Naive thymus-derived CD4-positive, alpha-beta T cell (primary cell): ENCODE measurements around the gene PIK3C3. TPM values are rescaled to one million over a fixed set of nuclear protein-coding genes. Genes with fewer than 3 reads are reported as not detected.
A peak's percentile ranks its signal among the peaks of the same experiment; 100 is the strongest.

Experiments
- ATAC-seq: fragments of 150-1000 bp; cut with Tn5 transposase; 2 replicates; pipeline ENCODE4 v1.10.0; 2021; ENCODE audit warnings: mild to moderate bottlenecking, moderate library complexity
- CTCF ChIA-PET: fragments of 350-600 bp; sonication (Branson Sonifier 250); formaldehyde crosslinking; loops from one replicate; lab custom pipeline; 2021; ENCODE audit warnings: antibody characterized with exemption; lab: Charles Lee
- POLR2A ChIA-PET: fragments of 350-600 bp; sonication (Branson Sonifier 250); formaldehyde crosslinking; loops from one replicate; lab custom pipeline; 2021; ENCODE audit warnings: antibody characterized with exemption, inconsistent platforms; lab: Charles Lee
- DNase-seq, 9 donors: peaks; one replicate each; pipeline versions ENCODE4 v3.0.0 to v3.0.0-alpha.2; 2020 to 2022; ENCODE audit warnings: mixed read lengths in 1 of 9
- H3K27ac ChIP-seq: one replicate; pipeline ENCODE4 v1.7.0; 2013; ENCODE audit warnings: mild to moderate bottlenecking, low read depth, low read length, moderate library complexity
- H3K27me3 ChIP-seq, 2 donors: one replicate each; pipeline ENCODE4 v1.7.0; 2013; ENCODE audit warnings: low read length in 2 of 2, mild to moderate bottlenecking in 2 of 2, moderate library complexity in 2 of 2; ENCODE audit not compliant: control insufficient read depth in 2 of 2, insufficient read depth in 2 of 2
- H3K36me3 ChIP-seq, 3 experiments: 1 replicate in 2 of 3; 2 replicates in 1 of 3; pipeline ENCODE4 v1.7.0; 2013; ENCODE audit warnings: low read length in 3 of 3, mild to moderate bottlenecking in 3 of 3, moderate library complexity in 1 of 3; ENCODE audit not compliant: insufficient read depth in 3 of 3, control insufficient read depth in 2 of 3
- H3K4me1 ChIP-seq, 2 donors: one replicate each; pipeline ENCODE4 v1.7.0; 2013; ENCODE audit warnings: low read length in 2 of 2, mild to moderate bottlenecking in 2 of 2, moderate library complexity in 1 of 2; ENCODE audit not compliant: control insufficient read depth in 2 of 2, insufficient read depth in 2 of 2
- H3K4me3 ChIP-seq: 2 replicates; pipeline ENCODE4 v1.7.0; 2013; ENCODE audit warnings: mild to moderate bottlenecking, low read length
- H3K9me3 ChIP-seq, 3 experiments: 1 replicate in 2 of 3; 2 replicates in 1 of 3; pipeline ENCODE4 v1.7.0; 2013; ENCODE audit warnings: low read length in 3 of 3; ENCODE audit not compliant: control insufficient read depth in 2 of 3
- H3K27ac Mint-ChIP-seq, 9 donors: one replicate each; pipeline ENCODE4 v1.8.0; 2020 to 2022; ENCODE audit warnings: mixed read lengths in 9 of 9, mild to moderate bottlenecking in 8 of 9, moderate library complexity in 5 of 9, inconsistent platforms in 2 of 9
- H3K27me3 Mint-ChIP-seq, 5 donors: one replicate each; pipeline ENCODE4 v1.8.0; 2021 to 2022; ENCODE audit warnings: mixed read lengths in 5 of 5, mild to moderate bottlenecking in 1 of 5
- H3K36me3 Mint-ChIP-seq, 5 donors: one replicate each; pipeline ENCODE4 v1.8.0; 2020 to 2022; ENCODE audit warnings: mixed read lengths in 5 of 5, mild to moderate bottlenecking in 3 of 5, inconsistent platforms in 1 of 5
- H3K4me1 Mint-ChIP-seq, 7 donors: one replicate each; pipeline ENCODE4 v1.8.0; 2020 to 2022; ENCODE audit warnings: mixed read lengths in 7 of 7, mild to moderate bottlenecking in 3 of 7, inconsistent platforms in 1 of 7
- H3K4me3 Mint-ChIP-seq, 10 donors: one replicate each; pipeline ENCODE4 v1.8.0; 2020 to 2022; ENCODE audit warnings: mild to moderate bottlenecking in 10 of 10, mixed read lengths in 10 of 10, moderate library complexity in 6 of 10, inconsistent platforms in 2 of 10
- H3K9me3 Mint-ChIP-seq, 11 donors: one replicate each; pipeline ENCODE4 v1.8.0; 2020 to 2022; ENCODE audit warnings: mixed read lengths in 11 of 11, mild to moderate bottlenecking in 4 of 11, inconsistent platforms in 1 of 11, moderate library complexity in 1 of 11
- intact Hi-C, 2 donors: fragments of 100-400 bp; cut with micrococcal nuclease; formaldehyde crosslinking; loops; one replicate each; pipeline ENCODE4 v1.15.1; 2023
- polyA plus RNA-seq, 2 donors: library from polyadenylated mRNA; unstranded; fragments of 300-500 nt; fragmentation: Illumina TruSeq; gene quantifications; one replicate each; pipeline ENCODE4 v1.2.3, GENCODE V29; 2021
- total RNA-seq, 6 experiments: library from RNA in 5 of 6; stranded (reverse) in 5 of 6; gene quantifications; 1 replicate in 5 of 6; 2 replicates in 1 of 6; pipeline ENCODE4 v1.2.3 and lab custom pipeline; 2021 to 2026

PIK3C3 gene
- total and polyA plus RNA-seq, 7 experiments from 2014 or later: 30.6 to 76.9 (median 58.6) TPM

- H3K27ac Mint-ChIP-seq: no peak overlapping the region
- Histone ChIP-seq H3K36me3 (no peaks in the 10 kb centered on the region), H3K9me3 (no peaks in the 10 kb centered on the region), H3K4me1 (no peaks in the 10 kb centered on the region), H3K4me3 (no peak overlapping the region), H3K27ac (no peak overlapping the region), H3K27me3 (no peaks in the 10 kb centered on the region)
- intact Hi-C loops: no loop called here
- H3K36me3 Mint-ChIP-seq: no peaks in the 10 kb centered on the region
- ATAC-seq (no peak), DNase-seq (no peak)
- CTCF ChIA-PET: no interaction called here
- peaks cover 0 to 3% (median 0%) of the 10 kb centered on the region in 7 donors for H3K4me1 Mint-ChIP-seq
- H3K27me3 Mint-ChIP-seq: peaks cover 0 to 16% (median 7%) of the 10 kb centered on the region in 5 donors
- H3K4me3 Mint-ChIP-seq: no peak overlapping the region
- no peaks in the 10 kb centered on the region for H3K9me3 Mint-ChIP-seq
- POLR2A ChIA-PET: no interaction called here
Observed at GRCh38 chr18:41922841-41923240, 32.2 kb upstream of the PIK3C3 start.

GRCh38 chr18:41923446-41923845 lies 31.6 kb upstream of the PIK3C3 start:
- no peaks in the 10 kb centered on the region for H3K36me3 ChIP-seq
- H3K4me1 ChIP-seq: no peaks in the 10 kb centered on the region
- DNase-seq (no peak), ATAC-seq (no peak)
- POLR2A ChIA-PET: no interaction called here
- intact Hi-C loops: no loop called here
- Mint-ChIP-seq H3K4me3 (no peak overlapping the region), H3K27ac (no peak overlapping the region), H3K4me1 (peaks cover 0 to 3% (median under 1%) of the 10 kb centered on the region in 7 donors), H3K27me3 (peaks cover 0 to 12% (median 7%) of the 10 kb centered on the region in 5 donors), H3K36me3 (no peaks in the 10 kb centered on the region), H3K9me3 (no peaks in the 10 kb centered on the region)
- no peak overlapping the region for H3K27ac ChIP-seq
- no peaks in the 10 kb centered on the region for H3K9me3 ChIP-seq
- no peaks in the 10 kb centered on the region for H3K27me3 ChIP-seq
- H3K4me3 ChIP-seq: no peak overlapping the region
- CTCF ChIA-PET: no interaction called here

GRCh38 chr18:41928581-41928980 lies 26.5 kb upstream of the PIK3C3 start:
- Histone ChIP-seq H3K27me3 (no peaks in the 10 kb centered on the region), H3K27ac (no peak overlapping the region), H3K36me3 (no peaks in the 10 kb centered on the region), H3K4me3 (no peak overlapping the region), H3K9me3 (no peaks in the 10 kb centered on the region), H3K4me1 (no peaks in the 10 kb centered on the region)
- Mint-ChIP-seq H3K27ac (no peak overlapping the region), H3K36me3 (no peaks in the 10 kb centered on the region), H3K27me3 (peaks cover 0 to 10% (median 0%) of the 10 kb centered on the region in 5 donors), H3K9me3 (peaks cover 0 to 15% (median 3%) of the 10 kb centered on the region in 11 donors), H3K4me1 (peaks cover 0 to 4% (median 1%) of the 10 kb centered on the region in 7 donors), H3K4me3 (no peak overlapping the region)
- ATAC-seq (peak; percentile 50), DNase-seq (no peak)
- ChIA-PET POLR2A (no interaction called here), CTCF (no interaction called here)
- intact Hi-C loops: no loop called here

GRCh38 chr18:41932899-41933298 lies 22.1 kb upstream of the PIK3C3 start:
- POLR2A ChIA-PET: no interaction called here
- ATAC-seq (no peak), DNase-seq (no peak)
- no peaks in the 10 kb centered on the region for H3K9me3 ChIP-seq
- Mint-ChIP-seq H3K4me3 (no peak overlapping the region), H3K4me1 (peaks cover 6 to 15% (median 9%) of the 10 kb centered on the region in 7 donors), H3K9me3 (peaks cover 0 to 17% (median 3%) of the 10 kb centered on the region in 11 donors), H3K27me3 (peaks cover 5 to 21% (median 9%) of the 10 kb centered on the region in 5 donors), H3K36me3 (no peaks in the 10 kb centered on the region), H3K27ac (no peak overlapping the region)
- no peak overlapping the region for H3K4me3 ChIP-seq
- H3K36me3 ChIP-seq: no peaks in the 10 kb centered on the region
- intact Hi-C loops: no loop called here
- H3K27ac ChIP-seq: no peak overlapping the region
- H3K4me1 ChIP-seq: no peaks in the 10 kb centered on the region
- CTCF ChIA-PET: no interaction called here
- no peaks in the 10 kb centered on the region for H3K27me3 ChIP-seq

- Histone ChIP-seq H3K27me3 (no peaks in the 10 kb centered on the region), H3K4me3 (no peak overlapping the region), H3K36me3 (no peaks in the 10 kb centered on the region), H3K27ac (no peak overlapping the region), H3K4me1 (no peaks in the 10 kb centered on the region), H3K9me3 (no peaks in the 10 kb centered on the region)
- Mint-ChIP-seq H3K9me3 (peaks cover 0 to 17% (median 3%) of the 10 kb centered on the region in 11 donors), H3K4me3 (no peak overlapping the region), H3K27me3 (peaks cover 5 to 25% (median 9%) of the 10 kb centered on the region in 5 donors), H3K4me1 (peaks cover 4 to 12% (median 9%) of the 10 kb centered on the region in 7 donors), H3K36me3 (no peaks in the 10 kb centered on the region), H3K27ac (no peak overlapping the region)
- ChIA-PET POLR2A (no interaction called here), CTCF (no interaction called here)
- intact Hi-C loops: no loop called here
- DNase-seq (no peak), ATAC-seq (no peak)
Observed at GRCh38 chr18:41933778-41934177, 21.3 kb upstream of the PIK3C3 start.

GRCh38 chr18:41936471-41937134 lies 18.4 kb upstream of the PIK3C3 start:
- Mint-ChIP-seq H3K27ac (peak overlapping the region in 3 of 9 donors; percentile 3 to 71 (median 43)), H3K9me3 (peaks cover 0 to 17% (median 3%) of the 10 kb centered on the region in 11 donors), H3K4me3 (peak overlapping the region in 2 of 10 donors; percentile 15 to 29), H3K27me3 (peaks cover 9 to 39% (median 19%) of the 10 kb centered on the region in 5 donors), H3K36me3 (no peaks in the 10 kb centered on the region), H3K4me1 (peaks cover 4 to 12% (median 9%) of the 10 kb centered on the region in 7 donors)
- Histone ChIP-seq H3K27me3 (no peaks in the 10 kb centered on the region), H3K27ac (no peak overlapping the region), H3K4me3 (no peak overlapping the region), H3K36me3 (no peaks in the 10 kb centered on the region), H3K4me1 (no peaks in the 10 kb centered on the region), H3K9me3 (no peaks in the 10 kb centered on the region)
- ChIA-PET POLR2A (no interaction called here), CTCF (no interaction called here)
- ATAC-seq (peak; percentile 56), DNase-seq (no peak)
- intact Hi-C loops: no loop called here

- H3K9me3 ChIP-seq: no peaks in the 10 kb centered on the region
- Mint-ChIP-seq H3K4me3 (no peak overlapping the region), H3K36me3 (no peaks in the 10 kb centered on the region), H3K9me3 (peaks cover 0 to 4% (median under 1%) of the 10 kb centered on the region in 11 donors), H3K27ac (no peak overlapping the region), H3K4me1 (peaks cover 6 to 14% (median 10%) of the 10 kb centered on the region in 7 donors), H3K27me3 (peaks cover 16 to 43% (median 23%) of the 10 kb centered on the region in 5 donors)
- H3K27me3 ChIP-seq: no peaks in the 10 kb centered on the region
- H3K36me3 ChIP-seq: no peaks in the 10 kb centered on the region
- no peak overlapping the region for H3K4me3 ChIP-seq
- ATAC-seq (peak; percentile 36), DNase-seq (no peak)
- intact Hi-C loops: no loop called here
- no peak overlapping the region for H3K27ac ChIP-seq
- ChIA-PET POLR2A (no interaction called here), CTCF (no interaction called here)
- H3K4me1 ChIP-seq: no peaks in the 10 kb centered on the region
Observed at GRCh38 chr18:41938445-41938844, 16.6 kb upstream of the PIK3C3 start.
